K562 (cell line): Measurements from ENCODE around the gene PEX6. TPM values are rescaled to one million over a fixed set of nuclear protein-coding genes. Genes with fewer than 3 reads are reported as not detected.
A peak's percentile ranks its signal among the peaks of the same experiment; 100 is the strongest.

ENCODE experiments used
- ATAC-seq: fragments of 200-7000 bp; cut with Tn5 transposase; 3 replicates; pipeline ENCODE4 v1.9.1; 2020; ENCODE audit warnings: moderate library complexity
- BruUV-seq: library from RNA; stranded (reverse); fragments of 400-500 nt; replicated peaks from 2 replicates; lab custom pipeline; 2021; lab: Mats Ljungman, UMichigan
- CTCF ChIA-PET: fragments of 300-600 bp; formaldehyde crosslinking; extraction: SDS; loops from one replicate; lab custom pipeline; 2021; ENCODE audit warnings: low intra/inter-chr PET ratio; lab: Yijun Ruan, JAX
- POLR2A ChIA-PET: fragments of 300-600, 350-650 bp; sonication (Branson Sonifier 250); formaldehyde crosslinking; extraction: SDS; loops from one replicate; lab custom pipeline; 2021; ENCODE audit warnings: antibody characterized with exemption, inconsistent platforms; lab: Yijun Ruan, JAX
- DNase-seq, 4 experiments: peaks; one replicate each; pipeline versions ENCODE4 v3.0.0 to v3.0.0-alpha.2; 2011 to 2018; ENCODE audit warnings: low spot score in 3 of 4, mixed read lengths in 3 of 4; ENCODE audit errors: extremely low read depth in 1 of 4
- FAIRE-seq: peaks from 2 replicates; lab custom pipeline; 2011; peaks lifted over from hg19 to GRCh38; lab: Jason Lieb, UNC
- H2AFZ ChIP-seq: 2 replicates; pipeline ENCODE4 v1.6.0; 2011; ENCODE audit warnings: low read depth, low read length, control low read depth, inconsistent platforms
- H3K27ac ChIP-seq: fragments of 200-600 bp; 3 replicates; pipeline ENCODE4 v1.8.0; 2011; ENCODE audit warnings: low read depth, mild to moderate bottlenecking, control low read depth, inconsistent platforms, low read length, moderate library complexity, mixed read lengths; ENCODE audit errors: extremely low read depth
- H3K27me3 ChIP-seq, 2 experiments: fragments of 300-600 bp in 1 of 2; 2 replicates in 1 of 2; 3 replicates in 1 of 2; pipeline versions ENCODE4 v1.6.0 to v1.8.0; 2011; ENCODE audit warnings: inconsistent platforms in 2 of 2, low read length in 2 of 2, mild to moderate bottlenecking in 1 of 2, mixed read lengths in 1 of 2, moderate library complexity in 1 of 2; ENCODE audit not compliant: control insufficient read depth in 2 of 2, insufficient read depth in 2 of 2
- H3K36me3 ChIP-seq: fragments of 300-600 bp; 3 replicates; pipeline ENCODE4 v1.8.0; 2011; ENCODE audit warnings: mild to moderate bottlenecking, low read length, inconsistent platforms; ENCODE audit not compliant: control insufficient read depth, insufficient read depth
- H3K4me1 ChIP-seq, 2 experiments: fragments of 200-600 bp in 1 of 2; replicated peaks in 1 of 2; 2 replicates in 1 of 2; 3 replicates in 1 of 2; pipeline versions ENCODE4 v1.5.1 to v1.8.0; 2011; ENCODE audit warnings: inconsistent platforms in 2 of 2, low read length in 2 of 2, mild to moderate bottlenecking in 1 of 2, mixed read lengths in 1 of 2, moderate library complexity in 1 of 2; ENCODE audit not compliant: control insufficient read depth in 2 of 2, insufficient read depth in 2 of 2
- H3K4me2 ChIP-seq: 2 replicates; pipeline ENCODE4 v1.6.1; 2011; ENCODE audit warnings: low read length, control low read depth, inconsistent platforms, mixed read lengths; ENCODE audit not compliant: insufficient read depth
- H3K4me3 ChIP-seq: fragments of 200-600 bp; sonication (generic), shearing (Covaris generic); 2 replicates; pipeline ENCODE4 v1.5.1; 2016; ENCODE audit warnings: control low read depth, inconsistent platforms
- H3K79me2 ChIP-seq: fragments of 200-600 bp; 3 replicates; pipeline ENCODE4 v1.8.0; 2011; ENCODE audit warnings: low read length, inconsistent platforms; ENCODE audit not compliant: control insufficient read depth, insufficient read depth
- H3K9ac ChIP-seq, 2 experiments: 2 replicates each; pipeline versions ENCODE4 v1.6.0 to v1.6.1; 2011; ENCODE audit warnings: low read depth in 2 of 2, low read length in 2 of 2, control low read depth in 1 of 2, inconsistent platforms in 1 of 2, mild to moderate bottlenecking in 1 of 2, mixed read lengths in 1 of 2; ENCODE audit not compliant: insufficient read depth in 1 of 2
- H3K9me1 ChIP-seq: one replicate; pipeline ENCODE4 v1.6.0; 2011; ENCODE audit warnings: inconsistent platforms, mild to moderate bottlenecking, low read length, moderate library complexity; ENCODE audit not compliant: control insufficient read depth, insufficient read depth
- H3K9me3 ChIP-seq: replicated peaks from 2 replicates; pipeline ENCODE4 v1.5.1; 2011; ENCODE audit warnings: low read depth, low read length, inconsistent platforms; ENCODE audit not compliant: control insufficient read depth, insufficient read depth
- H4K20me1 ChIP-seq: replicated peaks from 2 replicates; pipeline ENCODE4 v1.6.1; 2011; ENCODE audit warnings: low read length, inconsistent platforms, mixed read lengths; ENCODE audit not compliant: control insufficient read depth, insufficient read depth
- AFF4 ChIP-seq: sonication (generic); formaldehyde crosslinking; IDR thresholded peaks from 2 replicates; pipeline ENCODE4 v1.8.0; 2023; ENCODE audit warnings: mild to moderate bottlenecking, missing genetic modification reagents
- CBX2 ChIP-seq: fragments of 200-600 bp; sonication (generic); IDR thresholded peaks from one replicate; pipeline ENCODE4 v1.6.1; 2012; ENCODE audit warnings: mild to moderate bottlenecking, low read length, inconsistent platforms; ENCODE audit not compliant: insufficient read depth, poor library complexity, severe bottlenecking
- DNMT1 ChIP-seq: fragments of 450-650 bp; IDR thresholded peaks from 2 replicates; pipeline ENCODE4 v1.6.1; 2016; ENCODE audit warnings: antibody characterized with exemption, mild to moderate bottlenecking
- HCFC1 ChIP-seq: IDR thresholded peaks from 2 replicates; pipeline ENCODE4 v1.6.1; 2012; ENCODE audit warnings: low read depth, low read length, improper control_type of control experiment
- MCM2 ChIP-seq: fragments of 450-650 bp; IDR thresholded peaks from 2 replicates; pipeline ENCODE4 v1.6.1; 2017; ENCODE audit warnings: low read depth, mild to moderate bottlenecking
- NFIX ChIP-seq: fragments of 250-450 bp; sonication (Bioruptor Pico); IDR thresholded peaks from 2 replicates; pipeline ENCODE4 v1.4.0; 2020; ENCODE audit warnings: low read depth, mild to moderate bottlenecking, moderate library complexity
- POLR3A ChIP-seq: IDR thresholded peaks from 2 replicates; pipeline ENCODE4 v1.6.1; 2011; ENCODE audit warnings: borderline replicate concordance, mild to moderate bottlenecking, moderate library complexity; ENCODE audit not compliant: insufficient read length, insufficient read depth; ENCODE audit errors: extremely low read depth
- PTTG1 ChIP-seq: fragments of 450-650 bp; IDR thresholded peaks from 2 replicates; pipeline ENCODE4 v1.6.1; 2016; ENCODE audit warnings: low read depth, mild to moderate bottlenecking, missing genetic modification characterization, missing compliant biosample characterization
- SRSF1 ChIP-seq: fragments of 200-400 bp; formaldehyde crosslinking; IDR thresholded peaks from 2 replicates; pipeline ENCODE4 v1.6.1; 2017; ENCODE audit warnings: mild to moderate bottlenecking, low read depth, low read length, moderate library complexity
- TCF3 ChIP-seq: sonication (generic); formaldehyde crosslinking; IDR thresholded peaks from 2 replicates; pipeline ENCODE4 v1.4.0; 2020; ENCODE audit warnings: mild to moderate bottlenecking, missing genetic modification reagents
- ZFX ChIP-seq: sonication (generic); formaldehyde crosslinking; IDR thresholded peaks from 2 replicates; pipeline ENCODE4 v1.8.0; 2022; ENCODE audit warnings: mild to moderate bottlenecking, missing genetic modification reagents, moderate library complexity
- ZNF197 ChIP-seq: fragments of 200-800 bp; sonication (Bioruptor generic); IDR thresholded peaks from 2 replicates; pipeline ENCODE4 v1.6.1; 2016; ENCODE audit warnings: low read depth, missing genetic modification characterization, missing compliant biosample characterization
- WGBS: fragments of 100-300 bp; shearing (Covaris generic); methylation state at CpG from one replicate; pipeline ENCODE4 v1.1.6; 2016; ENCODE audit warnings: low coverage, mixed read lengths; ENCODE audit not compliant: insufficient coverage; ENCODE audit errors: missing lambda C conversion rate; 5-methylcytosine and 5-hydroxymethylcytosine counted together
- in situ Hi-C: fragments of 300-500 bp; cut with MboI; formaldehyde crosslinking; loops from 4 replicates; pipeline ENCODE4 v1.15.0; 2018; ENCODE audit warnings: inconsistent platforms, mixed read lengths
- intact Hi-C: fragments of 100-400 bp; cut with micrococcal nuclease; formaldehyde crosslinking; loops from 2 replicates; pipeline ENCODE4 v1.14.2; 2022
- polyA plus RNA-seq, 8 experiments: library from polyadenylated mRNA; depleted of rRNA in 4 of 8; stranded (reverse) in 5 of 8; unstranded in 3 of 8; fragments of >200 nt; fragmentation: Nextera tagmentation in 2 of 8; fragmentation: Illumina TruSeq in 1 of 8; extraction: Ambion mirVana in 2 of 8; extraction: Trizol in 1 of 8; gene quantifications; 2 replicates each; pipeline versions ENCODE4 v1.2.1 to v1.2.3, GENCODE V29; 2011 to 2014; ENCODE audit warnings: inconsistent platforms in 1 of 8, missing spikeins in 1 of 8
- total RNA-seq, 7 experiments: library from RNA; depleted of rRNA in 6 of 7; stranded (reverse); fragments of >200 nt in 6 of 7; fragmentation: Illumina TruSeq in 2 of 7; extraction: Trizol in 2 of 7; gene quantifications; 2 replicates each; pipeline versions ENCODE4 v1.2.1 to v1.2.3, GENCODE V29; 2011 to 2021; ENCODE audit warnings: low replicate concordance in 1 of 7

Gene PEX6
- total and polyA plus RNA-seq, 9 of the 15 experiments (the other 6 are each of a cell fraction or from before 2014, with no cell fraction given) = 0.17 to 20.8 (median 6.9) TPM

DNA sequence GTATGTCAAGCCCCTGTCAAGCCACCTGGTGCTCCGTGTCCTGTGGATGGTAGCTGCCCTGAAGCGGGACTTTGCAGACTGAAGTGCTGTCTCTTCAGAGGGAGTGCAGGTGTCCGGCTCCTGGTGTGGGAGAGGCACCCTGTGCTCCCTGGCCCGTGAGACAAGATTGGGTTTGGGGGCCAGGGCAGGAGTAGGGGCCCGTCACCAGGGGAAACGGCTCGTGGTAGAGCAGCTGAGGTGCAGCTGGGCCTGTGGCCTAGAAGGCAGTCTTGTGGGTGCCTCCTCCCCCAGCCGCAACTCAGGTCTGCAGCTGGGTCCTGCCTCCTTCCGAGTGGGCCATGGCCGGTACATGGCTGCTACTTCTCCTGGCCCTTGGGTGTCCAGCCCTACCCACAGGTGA, 63.2 kb downstream of the PEX6 start, which contains the start of gene PTCRA:
PTCRA (plus strand) TSS at position 322 of the 400 bp plus-strand sequence; CDS start at position 339, 17 bp downstream.
- Histone ChIP-seq H3K27me3 (no peaks in the 10 kb centered on the region), H3K9ac (peak within 1 kb of the TSS in 1 of 2 experiments; percentile 53; a peak in 1 of 4 replicates), H3K4me2 (no peak within 1 kb of the TSS), H3K36me3 (no peaks in the 10 kb centered on the region), H3K27ac (no peak within 1 kb of the TSS), H4K20me1 (no peaks in the 10 kb centered on the region), H3K4me3 (no peak within 1 kb of the TSS), H3K9me3 (no peaks in the 10 kb centered on the region)
- no TSS peak for BruUV-seq
- POLR2A ChIA-PET = interaction anchor here (0.6 to 2.4 kb wide), 4 partner anchors 10 to 255 kb away, joined by 3 to 6 read pairs (median 4); partner anchors contain the start of gene PPP2R5D
- DNase-seq = peak in 1 of 4 experiments; percentile 9
- peak; percentile 13; the same call in 1 of the 3 replicates for ATAC-seq
- intact Hi-C loops (no loop called here), in situ Hi-C loops (no loop called here)
- CTCF ChIA-PET = no interaction called here
- WGBS = 30% methylated on average over 10 of the region's 10 CpGs
- FAIRE-seq = no peak
- TF ChIP-seq TCF3 (CRISPR knock-in tag) = no peak
- TF ChIP-seq DNMT1 = no peak
- TF ChIP-seq PTTG1 (tag) = no peak
- no peak for TF ChIP-seq MCM2
- no peak for TF ChIP-seq CBX2
- no peak for TF ChIP-seq HCFC1
- no peak for TF ChIP-seq POLR3A
- TF ChIP-seq AFF4 (CRISPR knock-in tag) = no peak
- TF ChIP-seq ZNF197 (CRISPR knock-in tag) = no peak
- TF ChIP-seq ZFX (CRISPR knock-in tag) = no peak
- TF ChIP-seq NFIX = no peak
- no peak for TF ChIP-seq SRSF1
- TF ChIP-seq, all 486 proteins: peak for 0
- Histone ChIP-seq H3K79me2 (no peaks in the 10 kb centered on the region), H2AFZ (no peak within 1 kb of the TSS), H3K4me1 (peaks cover 0 to 9% of the 10 kb centered on the region in 2 experiments; a peak in 2 of 5 replicates), H3K9me1 (no peaks in the 10 kb centered on the region)
